K562 (cell line): Measurements from ENCODE around the gene GDF9. TPM values are rescaled to one million over a fixed set of nuclear protein-coding genes. Genes with fewer than 3 reads are reported as not detected.
A peak's percentile ranks its signal among the peaks of the same experiment; 100 is the strongest.

Experiments
- ELF2 ChIP-seq: fragments of 250-450 bp; sonication (Bioruptor Pico); IDR thresholded peaks from 2 replicates; pipeline ENCODE4 v1.5.0; 2021; ENCODE audit warnings: mild to moderate bottlenecking
- GATA2 ChIP-seq: sonication (generic); formaldehyde crosslinking; IDR thresholded peaks from 2 replicates; pipeline ENCODE4 v1.4.0; 2020; ENCODE audit warnings: mild to moderate bottlenecking, missing genetic modification reagents
- MECOM ChIP-seq: fragments of 250-450 bp; sonication (Bioruptor Pico); IDR thresholded peaks from 2 replicates; pipeline ENCODE4 v1.8.0; 2022; ENCODE audit warnings: inconsistent platforms
- POLR2B ChIP-seq: fragments of 450-650 bp; IDR thresholded peaks from 2 replicates; pipeline ENCODE4 v1.6.1; 2018; ENCODE audit warnings: low read depth; ENCODE audit not compliant: partially characterized antibody
- RBM22 ChIP-seq: fragments of 200-400 bp; formaldehyde crosslinking; IDR thresholded peaks from 2 replicates; pipeline ENCODE4 v1.6.1; 2018; ENCODE audit warnings: low read length, low read depth; ENCODE audit not compliant: poor library complexity, severe bottlenecking
- SIN3B ChIP-seq: fragments of 450-650 bp; IDR thresholded peaks from 2 replicates; pipeline ENCODE4 v1.6.1; 2017; ENCODE audit warnings: low read depth, mild to moderate bottlenecking, moderate library complexity
- SMARCA4 ChIP-seq: fragments of 450-650 bp; IDR thresholded peaks from 2 replicates; pipeline ENCODE4 v1.6.1; 2016
- SUPT5H ChIP-seq: fragments of 450-650 bp; IDR thresholded peaks from 2 replicates; pipeline ENCODE4 v1.6.1; 2016
- ZNF518B ChIP-seq: fragments of 250-450 bp; sonication (Bioruptor Pico); IDR thresholded peaks from 2 replicates; pipeline ENCODE4 v1.5.0; 2021; ENCODE audit warnings: mild to moderate bottlenecking, moderate library complexity
- polyA plus RNA-seq, 8 experiments: library from polyadenylated mRNA; depleted of rRNA in 4 of 8; stranded (reverse) in 5 of 8; unstranded in 3 of 8; fragments of >200 nt; fragmentation: Nextera tagmentation in 2 of 8; fragmentation: Illumina TruSeq in 1 of 8; extraction: Ambion mirVana in 2 of 8; extraction: Trizol in 1 of 8; gene quantifications; 2 replicates each; pipeline versions ENCODE4 v1.2.1 to v1.2.3, GENCODE V29; 2011 to 2014; ENCODE audit warnings: inconsistent platforms in 1 of 8, missing spikeins in 1 of 8
- total RNA-seq, 7 experiments: library from RNA; depleted of rRNA in 6 of 7; stranded (reverse); fragments of >200 nt in 6 of 7; fragmentation: Illumina TruSeq in 2 of 7; extraction: Trizol in 2 of 7; gene quantifications; 2 replicates each; pipeline versions ENCODE4 v1.2.1 to v1.2.3, GENCODE V29; 2011 to 2021; ENCODE audit warnings: low replicate concordance in 1 of 7

GDF9 gene
- total and polyA plus RNA-seq, 9 of the 15 experiments (the other 6 are each of a cell fraction or from before 2014, with no cell fraction given), result 0.10 to 0.70 (median 0.20) TPM; not detected in 1

- TF ChIP-seq GATA2 (CRISPR knock-in tag) (peak; percentile 73), SIN3B (no peak), SUPT5H (peak; percentile 55; the same call in 1 of the 2 replicates), POLR2B (peak; percentile 37), MECOM (peak; percentile 79; the same call in 1 of the 2 replicates), ZNF518B (CRISPR knock-in tag) (no peak), RBM22 (peak; percentile 31), ELF2 (peak; percentile 39; the same call in 1 of the 2 replicates), SMARCA4 (peak; percentile 27; the same call in 1 of the 2 replicates)
Measured at GRCh38 chr5:132873119-132873929, 7.1 kb upstream of the GDF9 start, which contains the start of gene LEAP2 (continued).
